Natural killer cell (primary cell): ENCODE data around the gene SYCP2. TPM values are rescaled to one million over a fixed set of nuclear protein-coding genes. Genes with fewer than 3 reads are reported as not detected.
"Not testable (repeated sequence)": the region's sequence is repeated elsewhere in the genome, so short reads cannot be mapped to it uniquely, and the experiment has no call there.

ENCODE experiments used
- ATAC-seq, 3 donors: fragments of 150-1000 bp in 2 of 3; fragments of 200-7000 bp in 1 of 3; cut with Tn5 transposase; 1 replicate in 1 of 3; 2 replicates in 2 of 3; pipeline ENCODE4 v1.10.0; 2021; ENCODE audit warnings: mild to moderate bottlenecking in 2 of 3, moderate library complexity in 2 of 3
- DNase-seq, 2 donors: peaks; one replicate each; pipeline versions ENCODE4 v3.0.0 to v3.0.0-alpha.2; 2013 to 2021; ENCODE audit warnings: mixed read lengths in 1 of 2
- H3K27ac ChIP-seq: one replicate; pipeline ENCODE4 v1.5.1; 2013; ENCODE audit warnings: mild to moderate bottlenecking, low read length
- H3K27me3 ChIP-seq: one replicate; pipeline ENCODE4 v1.6.1; 2013; ENCODE audit warnings: low read length; ENCODE audit not compliant: control insufficient read depth, insufficient read depth
- H3K36me3 ChIP-seq: one replicate; pipeline ENCODE4 v1.6.1; 2013; ENCODE audit warnings: low read length; ENCODE audit not compliant: control insufficient read depth, insufficient read depth
- H3K4me1 ChIP-seq: one replicate; pipeline ENCODE4 v1.6.1; 2013; ENCODE audit warnings: low read length; ENCODE audit not compliant: control insufficient read depth, insufficient read depth
- H3K4me3 ChIP-seq: one replicate; pipeline ENCODE4 v1.5.1; 2013; ENCODE audit warnings: low read length
- H3K9me3 ChIP-seq: one replicate; pipeline ENCODE4 v1.6.1; 2013; ENCODE audit warnings: low read length; ENCODE audit not compliant: control insufficient read depth, insufficient read depth
- H3K27ac Mint-ChIP-seq, 2 donors: one replicate each; pipeline ENCODE4 v1.8.0; 2022; ENCODE audit warnings: mild to moderate bottlenecking in 2 of 2, mixed read lengths in 2 of 2, moderate library complexity in 1 of 2
- H3K27me3 Mint-ChIP-seq, 2 donors: one replicate each; pipeline ENCODE4 v1.8.0; 2022; ENCODE audit warnings: low read depth in 2 of 2, mixed read lengths in 2 of 2
- H3K36me3 Mint-ChIP-seq: one replicate; pipeline ENCODE4 v1.8.0; 2022; ENCODE audit warnings: mixed read lengths
- H3K4me1 Mint-ChIP-seq, 2 donors: one replicate each; pipeline ENCODE4 v1.8.0; 2022; ENCODE audit warnings: mixed read lengths in 2 of 2
- H3K4me3 Mint-ChIP-seq: one replicate; pipeline ENCODE4 v1.8.0; 2022; ENCODE audit warnings: mild to moderate bottlenecking, moderate library complexity, mixed read lengths
- H3K9me3 Mint-ChIP-seq, 2 donors: one replicate each; pipeline ENCODE4 v1.8.0; 2022; ENCODE audit warnings: mixed read lengths in 2 of 2
- CTCF ChIP-seq: fragments of 200-600 bp; IDR thresholded peaks from one replicate; pipeline ENCODE4 v1.8.0; 2022; ENCODE audit warnings: antibody characterized with exemption
- WGBS: methylation state at CpG from one replicate; pipeline ENCODE4 v1.1.7; 2013; ENCODE audit warnings: missing lambda C conversion rate; ENCODE audit not compliant: insufficient coverage; 5-methylcytosine and 5-hydroxymethylcytosine counted together
- intact Hi-C: fragments of 100-400 bp; cut with micrococcal nuclease; formaldehyde crosslinking; loops from one replicate; pipeline ENCODE4 v1.14.2; 2022
- total RNA-seq, 4 donors: library from RNA; stranded (reverse); fragments of 120-200 nt in 1 of 4; gene quantifications; one replicate each; pipeline versions ENCODE4 v1.2.3 to v1.2.4, GENCODE V29; 2013 to 2022

SYCP2 gene
- total RNA-seq, 3 donors from 2014 or later (not counting 1 experiment from before 2014, with no cell fraction given), result 5.9 to 8.6 (median 7.0) TPM

GRCh38 chr20:59958123-59958522 lies 24.7 kb upstream of the SYCP2 start, which contains the start of gene CDH26:
CDH26 (plus strand) TSS chr20:59958423; CDS start chr20:59958727, 304 bp downstream.
- DNase-seq (no peak), ATAC-seq (no peak)
- Mint-ChIP-seq H3K27ac (no peak within 1 kb of the TSS), H3K9me3 (no peaks in the 10 kb centered on the region), H3K27me3 (no peaks in the 10 kb centered on the region), H3K4me1 (no peaks in the 10 kb centered on the region), H3K4me3 (no peak within 1 kb of the TSS), H3K36me3 (no peaks in the 10 kb centered on the region)
- H3K4me1 ChIP-seq, result no peaks in the 10 kb centered on the region
- H3K36me3 ChIP-seq, result no peaks in the 10 kb centered on the region
- WGBS, result 89% methylated on average over 3 of the region's 5 CpGs
- intact Hi-C loops, result no loop called here
- H3K27me3 ChIP-seq, result no peaks in the 10 kb centered on the region
- no peak within 1 kb of the TSS for H3K4me3 ChIP-seq
- TF ChIP-seq CTCF, result no peak
- no peak within 1 kb of the TSS for H3K27ac ChIP-seq
- H3K9me3 ChIP-seq, result no peaks in the 10 kb centered on the region

GRCh38 chr20:59957568-59957967 lies 24.1 kb upstream of the SYCP2 start:
- H3K27me3 Mint-ChIP-seq, H3K27ac ChIP-seq, H3K4me1 Mint-ChIP-seq, H3K4me1 ChIP-seq, intact Hi-C loops, H3K4me3 ChIP-seq, DNase-seq, H3K36me3 ChIP-seq, H3K9me3 ChIP-seq, H3K9me3 Mint-ChIP-seq, H3K4me3 Mint-ChIP-seq, H3K27me3 ChIP-seq, ATAC-seq, H3K27ac Mint-ChIP-seq, H3K36me3 Mint-ChIP-seq: not testable (repeated sequence)

GRCh38 chr20:59955131-59955796 lies 21.8 kb upstream of the SYCP2 start:
- 93% methylated on average over 7 of the region's 8 CpGs for WGBS
- Mint-ChIP-seq H3K9me3 (no peaks in the 10 kb centered on the region), H3K4me3 (no peak overlapping the region), H3K36me3 (no peaks in the 10 kb centered on the region), H3K27me3 (no peaks in the 10 kb centered on the region), H3K27ac (no peak overlapping the region), H3K4me1 (no peaks in the 10 kb centered on the region)
- intact Hi-C loops, result no loop called here
- H3K27ac ChIP-seq, result no peak overlapping the region
- H3K36me3 ChIP-seq, result no peaks in the 10 kb centered on the region
- H3K9me3 ChIP-seq, result no peaks in the 10 kb centered on the region
- H3K4me3 ChIP-seq, result no peak overlapping the region
- no peak for TF ChIP-seq CTCF
- no peak for ATAC-seq
- no peaks in the 10 kb centered on the region for H3K4me1 ChIP-seq
- H3K27me3 ChIP-seq, result no peaks in the 10 kb centered on the region
- DNase-seq, result peak in 1 of 2 donors; percentile 22

- no peak overlapping the region for H3K4me3 Mint-ChIP-seq
- whole genome bisulfite sequencing, result 89% methylated on average over 4 of the region's 4 CpGs
- H3K27ac ChIP-seq, result no peak overlapping the region
- H3K4me1 Mint-ChIP-seq, result no peaks in the 10 kb centered on the region
- intact Hi-C loops, result no loop called here
- no peaks in the 10 kb centered on the region for H3K36me3 Mint-ChIP-seq
- DNase-seq (no peak), ATAC-seq (no peak)
- H3K27me3 Mint-ChIP-seq, result no peaks in the 10 kb centered on the region
- H3K4me3 ChIP-seq, result no peak overlapping the region
- TF ChIP-seq CTCF, result no peak
- no peaks in the 10 kb centered on the region for H3K9me3 Mint-ChIP-seq
- H3K27ac Mint-ChIP-seq, result no peak overlapping the region
- H3K9me3 ChIP-seq, result no peaks in the 10 kb centered on the region
- no peaks in the 10 kb centered on the region for H3K4me1 ChIP-seq
- no peaks in the 10 kb centered on the region for H3K27me3 ChIP-seq
- H3K36me3 ChIP-seq, result no peaks in the 10 kb centered on the region
Measured at GRCh38 chr20:59954718-59955117, 21.3 kb upstream of the SYCP2 start.
